KMS-11 (cell line): Measurements from ENCODE around the gene CNDP2.

Source experiments
- H2AFZ ChIP-seq: fragments of 200-600 bp; sonication (generic); 2 replicates; pipeline ENCODE4 v1.6.1; 2016; ENCODE audit warnings: antibody characterized with exemption, mixed run types, low read depth
- H3K27ac ChIP-seq: fragments of 200-600 bp; sonication (generic); 2 replicates; pipeline ENCODE4 v1.6.1; 2016; ENCODE audit warnings: mild to moderate bottlenecking, mixed run types
- H3K27me3 ChIP-seq: fragments of 200-600 bp; sonication (generic); 2 replicates; pipeline ENCODE4 v1.6.1; 2017; ENCODE audit warnings: mild to moderate bottlenecking, low read depth, mixed run types, moderate library complexity; ENCODE audit not compliant: insufficient read depth
- H3K36me3 ChIP-seq: fragments of 200-600 bp; sonication (generic); 2 replicates; pipeline ENCODE4 v1.6.1; 2017; ENCODE audit warnings: mild to moderate bottlenecking, mixed run types; ENCODE audit not compliant: insufficient read depth
- H3K4me1 ChIP-seq: fragments of 200-600 bp; sonication (generic); 2 replicates; pipeline ENCODE4 v1.6.1; 2016; ENCODE audit warnings: mild to moderate bottlenecking, low read depth, mixed run types; ENCODE audit not compliant: poor library complexity, severe bottlenecking
- H3K4me2 ChIP-seq: fragments of 200-600 bp; sonication (generic); 2 replicates; pipeline ENCODE4 v1.7.0; 2016; ENCODE audit warnings: mild to moderate bottlenecking, mixed run types
- H3K4me3 ChIP-seq: fragments of 200-600 bp; sonication (generic); IDR thresholded peaks from 2 replicates; pipeline ENCODE4 v1.6.1; 2017; ENCODE audit warnings: low read depth, low read length, mixed read lengths; ENCODE audit not compliant: insufficient read depth
- H3K79me2 ChIP-seq: fragments of 200-600 bp; sonication (generic); 2 replicates; pipeline ENCODE4 v1.6.1; 2016; ENCODE audit warnings: low read depth, mixed run types; ENCODE audit not compliant: insufficient read depth
- H3K9ac ChIP-seq: fragments of 200-600 bp; sonication (generic); 2 replicates; pipeline ENCODE4 v1.6.1; 2016; ENCODE audit warnings: mild to moderate bottlenecking, mixed run types
- H4K20me1 ChIP-seq: fragments of 200-600 bp; sonication (generic); 2 replicates; pipeline ENCODE4 v1.6.1; 2016; ENCODE audit warnings: mild to moderate bottlenecking, mixed run types; ENCODE audit not compliant: insufficient read depth
- TF ChIP-seq, protein P1 (sequence below): fragments of 200-600 bp; sonication (generic); conservative IDR thresholded peaks from 2 replicates; pipeline ENCODE4 v1.6.1; 2017; ENCODE audit warnings: low read depth, mild to moderate bottlenecking, antibody characterized with exemption, low read length, moderate library complexity, mixed read lengths

The CNDP2 gene

DNA sequence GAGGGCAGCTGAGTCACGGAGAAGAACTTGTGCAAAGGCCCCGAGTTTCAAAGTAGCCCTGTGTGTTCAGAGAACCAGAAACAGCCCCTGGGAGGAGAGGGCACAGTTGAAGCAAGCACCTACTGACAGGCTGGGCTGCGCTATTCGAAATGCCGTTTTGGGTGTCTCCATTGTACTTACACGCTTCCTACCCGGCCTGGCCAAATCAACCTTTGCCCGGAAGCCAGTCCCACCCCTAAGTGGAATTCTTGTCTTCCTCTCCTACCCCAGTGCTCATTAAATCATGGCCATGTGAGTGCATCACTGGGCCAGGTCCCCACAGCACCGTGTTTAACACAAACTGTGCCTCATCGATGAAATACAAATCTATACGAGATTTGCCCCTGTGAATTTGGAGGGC, 45.0 kb upstream of the CNDP2 start:
- H3K4me2 ChIP-seq: no peak overlapping the region
- no peak overlapping the region for H3K4me3 ChIP-seq
- no peak overlapping the region for H3K27ac ChIP-seq
- no peak overlapping the region for H2AFZ ChIP-seq
- no peaks in the 10 kb centered on the region for H3K4me1 ChIP-seq
- no peaks in the 10 kb centered on the region for H4K20me1 ChIP-seq
- H3K9ac ChIP-seq: no peak overlapping the region
- no peaks in the 10 kb centered on the region for H3K27me3 ChIP-seq
- TF ChIP-seq, protein P1, sequence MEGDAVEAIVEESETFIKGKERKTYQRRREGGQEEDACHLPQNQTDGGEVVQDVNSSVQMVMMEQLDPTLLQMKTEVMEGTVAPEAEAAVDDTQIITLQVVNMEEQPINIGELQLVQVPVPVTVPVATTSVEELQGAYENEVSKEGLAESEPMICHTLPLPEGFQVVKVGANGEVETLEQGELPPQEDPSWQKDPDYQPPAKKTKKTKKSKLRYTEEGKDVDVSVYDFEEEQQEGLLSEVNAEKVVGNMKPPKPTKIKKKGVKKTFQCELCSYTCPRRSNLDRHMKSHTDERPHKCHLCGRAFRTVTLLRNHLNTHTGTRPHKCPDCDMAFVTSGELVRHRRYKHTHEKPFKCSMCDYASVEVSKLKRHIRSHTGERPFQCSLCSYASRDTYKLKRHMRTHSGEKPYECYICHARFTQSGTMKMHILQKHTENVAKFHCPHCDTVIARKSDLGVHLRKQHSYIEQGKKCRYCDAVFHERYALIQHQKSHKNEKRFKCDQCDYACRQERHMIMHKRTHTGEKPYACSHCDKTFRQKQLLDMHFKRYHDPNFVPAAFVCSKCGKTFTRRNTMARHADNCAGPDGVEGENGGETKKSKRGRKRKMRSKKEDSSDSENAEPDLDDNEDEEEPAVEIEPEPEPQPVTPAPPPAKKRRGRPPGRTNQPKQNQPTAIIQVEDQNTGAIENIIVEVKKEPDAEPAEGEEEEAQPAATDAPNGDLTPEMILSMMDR: no peak
- H3K36me3 ChIP-seq: no peaks in the 10 kb centered on the region
- H3K79me2 ChIP-seq: no peaks in the 10 kb centered on the region

DNA sequence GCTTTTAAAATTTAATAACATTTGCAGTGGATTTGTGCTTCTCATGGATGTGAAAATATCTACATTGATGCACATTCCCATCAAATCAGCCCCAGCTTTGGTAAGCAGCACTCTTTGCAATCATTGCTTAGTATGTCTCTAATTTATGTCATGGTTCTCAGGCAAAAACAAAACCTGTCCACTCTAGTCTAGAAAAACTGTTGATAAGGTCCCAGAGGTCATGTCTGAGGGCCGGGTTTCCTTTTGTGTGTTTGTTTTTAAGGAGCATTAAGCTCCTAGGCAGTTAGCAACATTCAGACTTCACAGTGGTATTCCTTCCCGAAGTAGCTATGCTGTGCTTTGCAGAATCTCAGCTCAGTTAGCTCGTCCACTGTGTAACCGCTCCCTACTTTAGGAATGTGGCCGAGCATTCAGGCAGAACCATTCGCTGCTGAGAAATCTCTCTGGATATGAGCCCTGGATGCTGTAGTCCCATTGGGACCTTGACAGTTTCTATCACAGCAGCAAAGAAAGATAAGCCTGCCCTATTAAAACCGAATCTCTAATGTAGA, 43.1 kb upstream of the CNDP2 start:
- H3K4me2 ChIP-seq: no peak overlapping the region
- TF ChIP-seq, protein P1: no peak
- no peak overlapping the region for H3K9ac ChIP-seq
- H3K27me3 ChIP-seq: no peaks in the 10 kb centered on the region
- H3K4me1 ChIP-seq: no peaks in the 10 kb centered on the region
- H3K4me3 ChIP-seq: no peak overlapping the region
- no peaks in the 10 kb centered on the region for H3K36me3 ChIP-seq
- H4K20me1 ChIP-seq: no peaks in the 10 kb centered on the region
- no peaks in the 10 kb centered on the region for H3K79me2 ChIP-seq
- H2AFZ ChIP-seq: no peak overlapping the region
- no peak overlapping the region for H3K27ac ChIP-seq

DNA sequence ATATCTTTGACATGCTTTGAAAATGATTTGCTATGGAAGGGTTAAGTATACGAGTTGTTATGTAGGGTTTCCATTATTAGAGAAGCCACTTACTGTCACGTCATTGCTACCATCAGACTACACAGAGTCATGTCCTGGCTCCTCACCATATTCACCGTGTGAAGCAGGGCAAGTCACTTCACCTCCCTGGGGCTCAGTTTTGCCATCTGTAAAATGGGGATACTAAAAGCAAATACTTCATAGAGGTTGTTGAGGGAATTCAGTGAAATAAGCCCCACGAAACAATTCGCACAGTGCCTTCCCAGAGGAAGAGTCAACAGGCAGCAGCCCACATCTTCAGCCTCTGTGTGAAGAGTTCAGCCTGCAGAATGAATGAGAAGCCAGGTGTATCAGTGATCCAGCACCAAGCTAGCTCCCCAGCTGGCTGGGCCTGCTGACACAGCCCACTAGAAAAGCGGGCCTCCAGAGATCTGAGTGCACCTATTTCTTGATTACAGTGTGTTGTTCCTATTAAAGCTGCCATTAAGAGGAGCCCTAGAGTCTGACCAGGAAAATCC, 42.4 kb upstream of the CNDP2 start:
- H4K20me1 ChIP-seq: no peaks in the 10 kb centered on the region
- no peak overlapping the region for H3K4me2 ChIP-seq
- H3K27ac ChIP-seq: no peak overlapping the region
- H3K36me3 ChIP-seq: no peaks in the 10 kb centered on the region
- H3K4me3 ChIP-seq: no peak overlapping the region
- no peak overlapping the region for H3K9ac ChIP-seq
- no peaks in the 10 kb centered on the region for H3K4me1 ChIP-seq
- H2AFZ ChIP-seq: no peak overlapping the region
- TF ChIP-seq, protein P1: no peak
- no peaks in the 10 kb centered on the region for H3K27me3 ChIP-seq
- H3K79me2 ChIP-seq: no peaks in the 10 kb centered on the region

DNA sequence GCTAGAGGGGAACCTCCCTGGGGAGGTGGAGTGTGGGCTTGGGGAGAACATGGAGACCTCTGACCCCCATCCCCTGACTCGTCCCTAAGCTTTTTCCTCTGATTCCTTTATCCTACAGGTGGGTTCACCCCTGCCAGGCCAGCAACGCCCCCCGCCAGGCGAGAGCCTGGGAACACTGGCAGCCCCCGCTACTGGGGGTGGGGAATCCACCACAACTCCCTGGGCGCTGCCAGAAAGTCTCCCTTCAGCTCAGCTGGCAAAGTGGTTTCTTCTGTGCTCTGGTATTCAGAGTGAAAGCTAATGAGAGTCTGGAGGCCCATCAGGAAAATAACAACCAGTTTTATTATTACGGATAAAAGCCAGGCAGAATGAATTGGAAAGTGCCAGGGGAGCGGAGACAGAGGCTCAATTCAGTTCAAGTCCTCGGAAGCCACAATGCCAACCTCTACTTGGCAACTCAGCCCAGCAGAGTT, 41.8 kb upstream of the CNDP2 start:
- Histone ChIP-seq H3K4me2 (no peak overlapping the region), H3K4me1 (no peaks in the 10 kb centered on the region), H4K20me1 (no peaks in the 10 kb centered on the region), H3K27ac (no peak overlapping the region), H3K79me2 (no peaks in the 10 kb centered on the region), H3K36me3 (no peaks in the 10 kb centered on the region), H2AFZ (no peak overlapping the region), H3K9ac (no peak overlapping the region), H3K4me3 (no peak overlapping the region), H3K27me3 (no peaks in the 10 kb centered on the region)
- TF ChIP-seq, protein P1: no peak
